Measurements from ENCODE around the gene HNRNPU. TPM values are rescaled to one million over a fixed set of nuclear protein-coding genes. Genes with fewer than 3 reads are reported as not detected.
A peak's percentile ranks its signal among the peaks of the same experiment; 100 is the strongest.

The HNRNPU gene
- total and polyA plus RNA-seq, 2 of the 13 experiments (the other 11 are each of a cell fraction or from before 2014, with no cell fraction given) = 101 to 508 TPM

- no peak for TF ChIP-seq CEBPZ (IDR thresholded peaks at IDR 0.05; ENCODE audit: low read length)
- no peak for TF ChIP-seq ZNF253 (CRISPR knock-in tag; IDR thresholded peaks at IDR 0.05; ENCODE audit: borderline replicate concordance)
- TF ChIP-seq RBAK (CRISPR knock-in tag; IDR thresholded peaks at IDR 0.05) = no peak
- TF ChIP-seq ETV6 (CRISPR knock-in tag; conservative IDR thresholded peaks at IDR 0.05) = peak; percentile 56; the same call in 1 of the 2 replicates
- TF ChIP-seq ZNF160 (CRISPR knock-in tag; IDR thresholded peaks at IDR 0.05) = no peak
- no peak for TF ChIP-seq ZNF296 (CRISPR knock-in tag; conservative IDR thresholded peaks at IDR 0.05)
- no peak for TF ChIP-seq FOXK2 (IDR thresholded peaks at IDR 0.05)
- TF ChIP-seq, protein P1, sequence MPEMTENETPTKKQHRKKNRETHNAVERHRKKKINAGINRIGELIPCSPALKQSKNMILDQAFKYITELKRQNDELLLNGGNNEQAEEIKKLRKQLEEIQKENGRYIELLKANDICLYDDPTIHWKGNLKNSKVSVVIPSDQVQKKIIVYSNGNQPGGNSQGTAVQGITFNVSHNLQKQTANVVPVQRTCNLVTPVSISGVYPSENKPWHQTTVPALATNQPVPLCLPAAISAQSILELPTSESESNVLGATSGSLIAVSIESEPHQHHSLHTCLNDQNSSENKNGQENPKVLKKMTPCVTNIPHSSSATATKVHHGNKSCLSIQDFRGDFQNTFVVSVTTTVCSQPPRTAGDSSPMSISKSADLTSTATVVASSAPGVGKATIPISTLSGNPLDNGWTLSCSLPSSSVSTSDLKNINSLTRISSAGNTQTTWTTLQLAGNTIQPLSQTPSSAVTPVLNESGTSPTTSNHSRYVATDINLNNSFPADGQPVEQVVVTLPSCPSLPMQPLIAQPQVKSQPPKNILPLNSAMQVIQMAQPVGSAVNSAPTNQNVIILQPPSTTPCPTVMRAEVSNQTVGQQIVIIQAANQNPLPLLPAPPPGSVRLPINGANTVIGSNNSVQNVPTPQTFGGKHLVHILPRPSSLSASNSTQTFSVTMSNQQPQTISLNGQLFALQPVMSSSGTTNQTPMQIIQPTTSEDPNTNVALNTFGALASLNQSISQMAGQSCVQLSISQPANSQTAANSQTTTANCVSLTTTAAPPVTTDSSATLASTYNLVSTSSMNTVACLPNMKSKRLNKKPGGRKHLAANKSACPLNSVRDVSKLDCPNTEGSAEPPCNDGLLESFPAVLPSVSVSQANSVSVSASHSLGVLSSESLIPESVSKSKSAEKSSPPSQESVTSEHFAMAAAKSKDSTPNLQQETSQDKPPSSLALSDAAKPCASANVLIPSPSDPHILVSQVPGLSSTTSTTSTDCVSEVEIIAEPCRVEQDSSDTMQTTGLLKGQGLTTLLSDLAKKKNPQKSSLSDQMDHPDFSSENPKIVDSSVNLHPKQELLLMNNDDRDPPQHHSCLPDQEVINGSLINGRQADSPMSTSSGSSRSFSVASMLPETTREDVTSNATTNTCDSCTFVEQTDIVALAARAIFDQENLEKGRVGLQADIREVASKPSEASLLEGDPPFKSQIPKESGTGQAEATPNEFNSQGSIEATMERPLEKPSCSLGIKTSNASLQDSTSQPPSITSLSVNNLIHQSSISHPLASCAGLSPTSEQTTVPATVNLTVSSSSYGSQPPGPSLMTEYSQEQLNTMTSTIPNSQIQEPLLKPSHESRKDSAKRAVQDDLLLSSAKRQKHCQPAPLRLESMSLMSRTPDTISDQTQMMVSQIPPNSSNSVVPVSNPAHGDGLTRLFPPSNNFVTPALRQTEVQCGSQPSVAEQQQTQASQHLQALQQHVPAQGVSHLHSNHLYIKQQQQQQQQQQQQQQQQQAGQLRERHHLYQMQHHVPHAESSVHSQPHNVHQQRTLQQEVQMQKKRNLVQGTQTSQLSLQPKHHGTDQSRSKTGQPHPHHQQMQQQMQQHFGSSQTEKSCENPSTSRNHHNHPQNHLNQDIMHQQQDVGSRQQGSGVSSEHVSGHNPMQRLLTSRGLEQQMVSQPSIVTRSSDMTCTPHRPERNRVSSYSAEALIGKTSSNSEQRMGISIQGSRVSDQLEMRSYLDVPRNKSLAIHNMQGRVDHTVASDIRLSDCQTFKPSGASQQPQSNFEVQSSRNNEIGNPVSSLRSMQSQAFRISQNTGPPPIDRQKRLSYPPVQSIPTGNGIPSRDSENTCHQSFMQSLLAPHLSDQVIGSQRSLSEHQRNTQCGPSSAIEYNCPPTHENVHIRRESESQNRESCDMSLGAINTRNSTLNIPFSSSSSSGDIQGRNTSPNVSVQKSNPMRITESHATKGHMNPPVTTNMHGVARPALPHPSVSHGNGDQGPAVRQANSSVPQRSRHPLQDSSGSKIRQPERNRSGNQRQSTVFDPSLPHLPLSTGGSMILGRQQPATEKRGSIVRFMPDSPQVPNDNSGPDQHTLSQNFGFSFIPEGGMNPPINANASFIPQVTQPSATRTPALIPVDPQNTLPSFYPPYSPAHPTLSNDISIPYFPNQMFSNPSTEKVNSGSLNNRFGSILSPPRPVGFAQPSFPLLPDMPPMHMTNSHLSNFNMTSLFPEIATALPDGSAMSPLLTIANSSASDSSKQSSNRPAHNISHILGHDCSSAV (CRISPR knock-in tag; IDR thresholded peaks at IDR 0.05; ENCODE audit: borderline replicate concordance) = no peak
- TF ChIP-seq HHEX (CRISPR knock-in tag; IDR thresholded peaks at IDR 0.05) = no peak
- TF ChIP-seq TBX2 (CRISPR knock-in tag; IDR thresholded peaks at IDR 0.05; ENCODE audit: borderline replicate concordance) = peak; percentile 6; the same call in 1 of the 2 replicates
- peak; percentile 29; the same call in 1 of the 2 replicates for TF ChIP-seq KAT8 (CRISPR knock-in tag; IDR thresholded peaks at IDR 0.05)
- TF ChIP-seq ZSCAN20 (CRISPR knock-in tag; IDR thresholded peaks at IDR 0.05; ENCODE audit: borderline replicate concordance) = peak; percentile 27; the same call in 1 of the 2 replicates
- peak; percentile 81 for TF ChIP-seq DMAP1 (CRISPR knock-in tag; IDR thresholded peaks at IDR 0.05)
- no peak for TF ChIP-seq SMAD9 (CRISPR knock-in tag; IDR thresholded peaks at IDR 0.05)
- no peak for TF ChIP-seq ZFAT (CRISPR knock-in tag; conservative IDR thresholded peaks at IDR 0.05)
- TF ChIP-seq CERS6 (CRISPR knock-in tag; IDR thresholded peaks at IDR 0.05) = no peak
- TF ChIP-seq NCOR1 (IDR thresholded peaks at IDR 0.05; ENCODE audit: borderline replicate concordance, low read length) = peak; percentile 31; the same call in 1 of the 2 replicates
- TF ChIP-seq ERF (CRISPR knock-in tag; IDR thresholded peaks at IDR 0.05) = peak; percentile 68; the same call in 1 of the 2 replicates
Measured at GRCh38 chr1:244862699-244863490, 1.4 kb downstream of the HNRNPU start (continued).

Data from HepG2 (cell line).